DND-41 (cell line): Measurements from ENCODE around the gene SDC4.

Source experiments
- EZH2 ChIP-seq: IDR thresholded peaks from 3 replicates; pipeline ENCODE4 v1.6.1; 2012; ENCODE audit warnings: borderline replicate concordance, low read depth, mild to moderate bottlenecking, moderate library complexity, low read length, inconsistent platforms; ENCODE audit not compliant: severe bottlenecking
- TF ChIP-seq, protein P1 (sequence below): IDR thresholded peaks from 2 replicates; pipeline ENCODE4 v1.5.1; 2012; ENCODE audit warnings: borderline replicate concordance, low read length, moderate library complexity, mild to moderate bottlenecking; ENCODE audit not compliant: poor library complexity, severe bottlenecking; ENCODE audit errors: extremely low read depth

DNA sequence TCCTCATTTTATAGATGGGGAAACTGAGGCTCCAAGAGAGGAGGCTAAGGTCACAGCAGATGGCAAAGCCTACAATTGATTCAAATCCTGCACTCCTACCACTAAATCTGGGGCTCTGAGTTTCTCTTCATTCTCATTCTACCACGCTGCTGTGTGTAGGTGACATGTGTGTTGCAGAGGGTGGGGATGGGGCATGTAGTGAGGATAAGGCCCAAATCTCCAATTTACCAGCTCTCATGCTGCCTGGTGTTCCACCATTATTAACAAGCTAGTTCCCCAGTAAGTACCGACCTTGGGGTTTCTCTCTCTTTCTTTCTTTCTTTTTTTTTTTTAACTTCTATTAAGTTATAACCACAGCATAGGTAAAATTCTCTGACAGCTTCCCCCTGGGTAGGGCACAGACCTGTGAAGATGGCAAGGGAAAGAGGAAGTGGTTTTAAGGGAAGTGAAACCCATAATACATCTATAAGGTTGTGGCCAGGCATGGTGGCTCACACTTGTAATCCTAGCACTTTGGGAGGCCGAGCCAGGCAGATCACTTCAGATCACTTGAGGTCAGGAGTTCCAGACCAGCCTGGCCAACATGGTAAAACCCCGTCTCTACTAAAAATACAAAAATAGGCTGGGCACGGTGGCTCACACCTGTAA is 27.2 kb downstream of the SDC4 start:
- TF ChIP-seq, protein P1, sequence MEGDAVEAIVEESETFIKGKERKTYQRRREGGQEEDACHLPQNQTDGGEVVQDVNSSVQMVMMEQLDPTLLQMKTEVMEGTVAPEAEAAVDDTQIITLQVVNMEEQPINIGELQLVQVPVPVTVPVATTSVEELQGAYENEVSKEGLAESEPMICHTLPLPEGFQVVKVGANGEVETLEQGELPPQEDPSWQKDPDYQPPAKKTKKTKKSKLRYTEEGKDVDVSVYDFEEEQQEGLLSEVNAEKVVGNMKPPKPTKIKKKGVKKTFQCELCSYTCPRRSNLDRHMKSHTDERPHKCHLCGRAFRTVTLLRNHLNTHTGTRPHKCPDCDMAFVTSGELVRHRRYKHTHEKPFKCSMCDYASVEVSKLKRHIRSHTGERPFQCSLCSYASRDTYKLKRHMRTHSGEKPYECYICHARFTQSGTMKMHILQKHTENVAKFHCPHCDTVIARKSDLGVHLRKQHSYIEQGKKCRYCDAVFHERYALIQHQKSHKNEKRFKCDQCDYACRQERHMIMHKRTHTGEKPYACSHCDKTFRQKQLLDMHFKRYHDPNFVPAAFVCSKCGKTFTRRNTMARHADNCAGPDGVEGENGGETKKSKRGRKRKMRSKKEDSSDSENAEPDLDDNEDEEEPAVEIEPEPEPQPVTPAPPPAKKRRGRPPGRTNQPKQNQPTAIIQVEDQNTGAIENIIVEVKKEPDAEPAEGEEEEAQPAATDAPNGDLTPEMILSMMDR = no peak
- no peak for TF ChIP-seq EZH2
